Mucosa of rectum (tissue), 2 donors: ENCODE results near the gene IL17RC.

Source experiments
- H3K27ac ChIP-seq, 2 donors: one replicate each; pipeline ENCODE4 v1.7.0; 2013; ENCODE audit warnings: inconsistent platforms in 2 of 2, low read depth in 2 of 2, low read length in 2 of 2
- H3K27me3 ChIP-seq, 2 donors: one replicate each; pipeline ENCODE4 v1.7.0; 2013; ENCODE audit warnings: low read length in 2 of 2; ENCODE audit not compliant: control insufficient read depth in 2 of 2, insufficient read depth in 2 of 2
- H3K36me3 ChIP-seq, 2 donors: one replicate each; pipeline ENCODE4 v1.7.0; 2013; ENCODE audit warnings: low read length in 2 of 2; ENCODE audit not compliant: control insufficient read depth in 2 of 2, insufficient read depth in 2 of 2
- H3K4me1 ChIP-seq, 2 donors: one replicate each; pipeline ENCODE4 v1.7.0; 2013; ENCODE audit warnings: low read length in 2 of 2, mild to moderate bottlenecking in 1 of 2; ENCODE audit not compliant: control insufficient read depth in 2 of 2, insufficient read depth in 2 of 2
- H3K4me3 ChIP-seq, 2 donors: one replicate each; pipeline ENCODE4 v1.7.0; 2013; ENCODE audit warnings: low read length in 2 of 2
- H3K9ac ChIP-seq, 2 donors: one replicate each; pipeline ENCODE4 v1.7.0; 2013; ENCODE audit warnings: low read length in 2 of 2, low read depth in 1 of 2, mild to moderate bottlenecking in 1 of 2
- H3K9me3 ChIP-seq, 2 donors: one replicate each; pipeline ENCODE4 v1.7.0; 2013; ENCODE audit warnings: low read length in 2 of 2; ENCODE audit not compliant: control insufficient read depth in 2 of 2
- donor health status: healthy.
- donor health status: Normal muscosa, but diverticular disease.

IL17RC gene

GRCh38 chr3:9903238-9903624 is 13.7 kb upstream of the IL17RC start:
- H3K27me3 ChIP-seq = no peaks in the 10 kb centered on the region
- H3K27ac ChIP-seq = peak overlapping the region; percentile 82 to 88
- H3K4me3 ChIP-seq = peak overlapping the region; percentile 77 to 87
- H3K4me1 ChIP-seq = peaks cover 31 to 47% of the 10 kb centered on the region in 2 donors
- H3K9ac ChIP-seq = peak overlapping the region; percentile 88 to 91
- H3K9me3 ChIP-seq = no peaks in the 10 kb centered on the region
- peaks cover 16 to 20% of the 10 kb centered on the region in 2 donors for H3K36me3 ChIP-seq

GRCh38 chr3:9903904-9904303 is 13.0 kb upstream of the IL17RC start:
- Histone ChIP-seq H3K9me3 (no peaks in the 10 kb centered on the region), H3K36me3 (peaks cover 23 to 26% of the 10 kb centered on the region in 2 donors), H3K9ac (peak overlapping the region; percentile 88 to 91), H3K27me3 (no peaks in the 10 kb centered on the region), H3K27ac (peak overlapping the region in 1 of 2 donors; percentile 82), H3K4me1 (peaks cover 24 to 40% of the 10 kb centered on the region in 2 donors), H3K4me3 (peak overlapping the region; percentile 77 to 87)

- Histone ChIP-seq H3K27ac (no peak overlapping the region), H3K9me3 (no peaks in the 10 kb centered on the region), H3K36me3 (peaks cover 25 to 37% of the 10 kb centered on the region in 2 donors), H3K4me1 (peaks cover 15 to 23% of the 10 kb centered on the region in 2 donors), H3K9ac (no peak overlapping the region), H3K27me3 (no peaks in the 10 kb centered on the region), H3K4me3 (no peak overlapping the region)
Measured at GRCh38 chr3:9906480-9906879, 10.4 kb upstream of the IL17RC start.

DNA sequence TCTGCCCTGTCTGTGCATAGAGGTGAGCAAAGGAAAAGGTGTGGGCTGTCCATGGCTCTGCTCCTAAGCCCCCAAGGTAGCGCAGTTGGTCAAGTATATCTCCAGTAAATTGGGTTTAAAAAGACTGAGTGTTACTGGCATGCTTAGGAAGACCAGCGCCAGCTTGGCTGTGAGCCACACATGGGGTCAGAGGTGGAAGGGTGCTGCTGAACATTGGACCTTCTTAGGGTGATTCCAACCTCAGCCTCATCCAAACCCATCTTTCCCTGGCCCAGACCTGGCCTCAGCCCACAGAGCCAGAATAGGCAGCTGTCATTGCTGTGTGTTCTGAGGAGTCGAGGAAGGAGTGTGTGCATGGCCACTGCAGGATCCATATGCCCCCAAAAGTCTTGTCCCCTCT is 8.6 kb upstream of the IL17RC start:
- Histone ChIP-seq H3K4me3 (no peak overlapping the region), H3K4me1 (peaks cover 4 to 8% of the 10 kb centered on the region in 2 donors), H3K36me3 (peaks cover 36 to 44% of the 10 kb centered on the region in 2 donors), H3K9ac (no peak overlapping the region), H3K27me3 (no peaks in the 10 kb centered on the region), H3K9me3 (no peaks in the 10 kb centered on the region), H3K27ac (no peak overlapping the region)

DNA sequence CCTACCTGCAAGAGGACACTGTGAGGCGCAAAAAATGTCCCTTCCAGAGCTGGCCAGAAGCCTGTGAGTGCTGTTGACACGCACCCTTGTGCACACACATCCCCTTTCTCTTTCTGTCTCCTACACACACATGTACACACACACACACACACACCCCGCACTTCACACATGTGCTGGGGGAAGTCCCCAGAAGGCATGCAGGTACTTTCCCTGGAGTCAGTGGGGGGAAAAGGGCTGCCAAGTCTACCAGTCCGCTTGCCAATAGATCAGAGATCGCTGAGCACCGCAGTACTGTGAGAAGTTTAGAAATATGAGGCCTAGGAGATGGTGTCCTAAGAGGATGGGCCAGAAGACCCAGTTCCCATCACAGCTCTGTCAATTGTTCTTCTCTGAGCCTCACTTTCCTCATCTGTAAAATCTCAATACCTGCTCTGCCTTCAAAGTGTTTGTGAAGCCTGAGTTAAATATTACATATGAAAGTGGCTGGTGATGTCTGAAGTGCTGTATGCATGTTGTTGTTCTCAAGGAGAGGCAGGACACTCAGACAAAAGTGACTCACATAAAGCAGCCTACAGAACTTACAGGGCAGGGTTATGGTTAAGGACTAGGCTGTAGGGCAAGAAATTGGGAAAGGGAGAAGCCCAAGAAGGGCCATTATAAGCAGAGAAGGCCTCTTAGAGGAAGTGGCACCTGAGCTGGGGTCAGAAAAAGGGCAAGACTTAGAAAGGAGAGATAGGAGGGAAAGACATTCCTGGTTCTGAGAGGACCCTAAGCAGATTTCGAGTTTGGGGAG is 7.5 kb upstream of the IL17RC start:
- Histone ChIP-seq H3K4me1 (peaks cover 2 to 9% of the 10 kb centered on the region in 2 donors), H3K4me3 (no peak overlapping the region), H3K9ac (no peak overlapping the region), H3K27ac (no peak overlapping the region), H3K27me3 (no peaks in the 10 kb centered on the region), H3K36me3 (peaks cover 36 to 44% of the 10 kb centered on the region in 2 donors), H3K9me3 (no peaks in the 10 kb centered on the region)

- Histone ChIP-seq H3K9ac (no peak overlapping the region), H3K4me1 (peaks cover 23 to 25% of the 10 kb centered on the region in 2 donors), H3K4me3 (no peak overlapping the region), H3K36me3 (peaks cover 29 to 37% of the 10 kb centered on the region in 2 donors), H3K27ac (no peak overlapping the region), H3K27me3 (no peaks in the 10 kb centered on the region), H3K9me3 (no peaks in the 10 kb centered on the region)
Measured at GRCh38 chr3:9911863-9912262, 5.0 kb upstream of the IL17RC start.

- Histone ChIP-seq H3K36me3 (peaks cover 27 to 33% of the 10 kb centered on the region in 2 donors), H3K27ac (no peak overlapping the region), H3K4me1 (peaks cover 27 to 28% of the 10 kb centered on the region in 2 donors)
Measured at GRCh38 chr3:9912294-9912935, 4.5 kb upstream of the IL17RC start.

GRCh38 chr3:9913601-9914000 is 3.3 kb upstream of the IL17RC start:
- no peak overlapping the region for H3K27ac ChIP-seq
- H3K4me1 ChIP-seq = peaks cover 33 to 35% of the 10 kb centered on the region in 2 donors

More at GRCh38 chr3:9912294-9912935, 4.5 kb upstream of the IL17RC start:
- Histone ChIP-seq H3K9me3 (no peaks in the 10 kb centered on the region), H3K4me3 (no peak overlapping the region), H3K27me3 (no peaks in the 10 kb centered on the region), H3K9ac (no peak overlapping the region)

DNA sequence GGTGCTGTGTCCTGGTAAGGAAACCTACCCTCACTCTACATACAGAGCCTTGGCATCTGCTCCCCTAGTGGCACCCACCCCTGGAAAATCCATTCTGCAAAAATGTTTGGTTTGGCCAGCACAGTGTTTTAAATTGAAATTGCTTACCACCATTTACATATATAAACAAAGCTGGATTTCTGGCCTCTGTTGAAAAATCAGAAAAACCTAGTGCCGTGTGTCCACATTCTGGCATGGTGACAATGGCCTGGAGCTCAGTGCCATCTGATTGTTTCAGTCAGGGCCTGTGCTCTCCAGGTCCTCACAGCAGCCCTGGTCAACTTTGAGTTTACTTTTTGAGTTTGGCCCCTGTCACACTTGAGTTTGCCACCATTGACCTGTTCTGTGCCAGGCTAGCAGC is 2.9 kb upstream of the IL17RC start:
- peak overlapping the region; percentile 10 to 77 for H3K9ac ChIP-seq
- peaks cover 33 to 35% of the 10 kb centered on the region in 2 donors for H3K4me1 ChIP-seq
- H3K36me3 ChIP-seq = peaks cover 13 to 17% of the 10 kb centered on the region in 2 donors
- H3K9me3 ChIP-seq = no peaks in the 10 kb centered on the region
- H3K27me3 ChIP-seq = no peaks in the 10 kb centered on the region
- no peak overlapping the region for H3K4me3 ChIP-seq
- H3K27ac ChIP-seq = no peak overlapping the region

More at GRCh38 chr3:9913601-9914000, 3.3 kb upstream of the IL17RC start:
- Histone ChIP-seq H3K4me3 (no peak overlapping the region), H3K36me3 (peaks cover 16 to 21% of the 10 kb centered on the region in 2 donors), H3K9me3 (no peaks in the 10 kb centered on the region), H3K9ac (peak overlapping the region in 1 of 2 donors; percentile 10), H3K27me3 (no peaks in the 10 kb centered on the region)
